Type B pancreatic cell (in vitro differentiated cells): ENCODE measurements around the gene KRTAP13-1. TPM values are rescaled to one million over a fixed set of nuclear protein-coding genes. Genes with fewer than 3 reads are reported as not detected.

ENCODE experiments used
- DNase-seq: peaks from one replicate; pipeline ENCODE4 v3.0.0; 2021; ENCODE audit warnings: mixed read lengths; ENCODE audit not compliant: unreplicated experiment; ENCODE audit errors: extremely low spot score
- H3K27ac Mint-ChIP-seq: 2 replicates; pipeline ENCODE4 v1.8.0; 2021; ENCODE audit warnings: mild to moderate bottlenecking, mixed read lengths
- H3K27me3 Mint-ChIP-seq: 2 replicates; pipeline ENCODE4 v1.8.0; 2021; ENCODE audit warnings: mixed read lengths
- H3K36me3 Mint-ChIP-seq: 2 replicates; pipeline ENCODE4 v1.8.0; 2021; ENCODE audit warnings: mixed read lengths
- H3K4me1 Mint-ChIP-seq: one replicate; pipeline ENCODE4 v1.8.0; 2021; ENCODE audit warnings: mixed read lengths; ENCODE audit not compliant: unreplicated experiment
- H3K4me3 Mint-ChIP-seq: 2 replicates; pipeline ENCODE4 v1.8.0; 2021; ENCODE audit warnings: mild to moderate bottlenecking, mixed read lengths
- H3K9me3 Mint-ChIP-seq: 2 replicates; pipeline ENCODE4 v1.8.0; 2021; ENCODE audit warnings: mixed read lengths
- CTCF ChIP-seq: fragments of 200-600 bp; sonication (generic); conservative IDR thresholded peaks from 2 replicates; pipeline ENCODE4 v1.5.0; 2021; ENCODE audit warnings: antibody characterized with exemption, mild to moderate bottlenecking
- total RNA-seq: library from RNA; stranded (reverse); gene quantifications from 2 replicates; pipeline ENCODE4 v1.2.1, GENCODE V29; 2021; ENCODE audit warnings: low replicate concordance

Gene KRTAP13-1
- total RNA-seq, 1 donor from 2014 or later, result not detected

- peaks cover 4% of the 10 kb centered on the region for H3K9me3 Mint-ChIP-seq
- H3K4me1 Mint-ChIP-seq, result no peaks in the 10 kb centered on the region
- TF ChIP-seq CTCF, result no peak
- H3K27me3 Mint-ChIP-seq, result peaks cover 3% of the 10 kb centered on the region
- no peaks in the 10 kb centered on the region for H3K36me3 Mint-ChIP-seq
- no peak overlapping the region for H3K27ac Mint-ChIP-seq
- DNase-seq, result no peak
- no peak overlapping the region for H3K4me3 Mint-ChIP-seq
Observed at GRCh38 chr21:30415993-30416392, 20.2 kb downstream of the KRTAP13-1 start.

- no peaks in the 10 kb centered on the region for H3K9me3 Mint-ChIP-seq
- no peak within 1 kb of the TSS for H3K4me3 Mint-ChIP-seq
- H3K27me3 Mint-ChIP-seq, result peaks cover 3% of the 10 kb centered on the region
- H3K4me1 Mint-ChIP-seq, result no peaks in the 10 kb centered on the region
- no peak for TF ChIP-seq CTCF
- H3K36me3 Mint-ChIP-seq, result no peaks in the 10 kb centered on the region
- no peak for DNase-seq
- no peak within 1 kb of the TSS for H3K27ac Mint-ChIP-seq
Observed at GRCh38 chr21:30425826-30426225, 30.0 kb downstream of the KRTAP13-1 start, which contains the start of gene KRTAP13-3. Gene KRTAP13-3, minus strand, starts transcription at chr21:30425926. Its CDS starts 14 bp downstream, at chr21:30425912.

- no peaks in the 10 kb centered on the region for H3K4me1 Mint-ChIP-seq
- H3K27me3 Mint-ChIP-seq, result peaks cover 3% of the 10 kb centered on the region
- H3K4me3 Mint-ChIP-seq, result no peak overlapping the region
- no peaks in the 10 kb centered on the region for H3K36me3 Mint-ChIP-seq
- no peaks in the 10 kb centered on the region for H3K9me3 Mint-ChIP-seq
- no peak for DNase-seq
- no peak overlapping the region for H3K27ac Mint-ChIP-seq
- TF ChIP-seq CTCF, result no peak
Observed at GRCh38 chr21:30426731-30427130, 30.9 kb downstream of the KRTAP13-1 start.

GRCh38 chr21:30430170-30430655, 34.4 kb downstream of the KRTAP13-1 start, which contains the start of gene KRTAP13-4:
Gene KRTAP13-4, plus strand, starts transcription at chr21:30430220. Its CDS starts 56 bp downstream, at chr21:30430276.
- Mint-ChIP-seq H3K4me3 (no peak within 1 kb of the TSS), H3K27ac (no peak within 1 kb of the TSS), H3K36me3 (no peaks in the 10 kb centered on the region), H3K27me3 (peaks cover 3% of the 10 kb centered on the region), H3K9me3 (no peaks in the 10 kb centered on the region), H3K4me1 (no peaks in the 10 kb centered on the region)
- no peak for TF ChIP-seq CTCF
- DNase-seq, result no peak

- H3K9me3 Mint-ChIP-seq, result no peaks in the 10 kb centered on the region
Observed at GRCh38 chr21:30434033-30434631, 38.3 kb downstream of the KRTAP13-1 start.

More at GRCh38 chr21:30434033-30434631, 38.3 kb downstream of the KRTAP13-1 start:
- no peak for DNase-seq
- peaks cover 3% of the 10 kb centered on the region for H3K27me3 Mint-ChIP-seq
- no peaks in the 10 kb centered on the region for H3K36me3 Mint-ChIP-seq
- H3K4me3 Mint-ChIP-seq, result no peak overlapping the region
- H3K27ac Mint-ChIP-seq, result no peak overlapping the region
- TF ChIP-seq CTCF, result peak; percentile 72
- H3K4me1 Mint-ChIP-seq, result peaks cover 6% of the 10 kb centered on the region
